COR-L47 (cell line): Measurements from ENCODE around the gene PAEP.

Experiments
- DNase-seq: peaks from one replicate; lab custom pipeline; 2025; lab: John Stamatoyannopoulos, UW

Gene PAEP

DNA sequence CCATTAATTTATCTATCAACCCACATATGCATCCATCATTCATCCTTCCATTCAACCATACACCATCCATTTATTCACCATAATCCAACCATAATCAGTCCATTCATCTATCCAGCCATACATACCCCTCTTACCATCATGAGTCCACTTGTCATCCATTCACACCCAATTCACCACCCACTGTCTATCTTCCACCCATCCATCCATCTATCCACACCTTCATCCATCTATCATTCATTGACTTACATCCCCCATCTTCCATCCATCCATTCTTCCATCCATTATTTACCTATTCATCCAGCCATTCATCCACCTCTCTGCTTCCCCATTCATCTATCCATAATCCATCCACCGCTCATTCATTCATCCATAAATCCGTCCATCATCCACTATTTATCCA lies 17.8 kb downstream of the PAEP start:
- no peak for DNase-seq

DNA sequence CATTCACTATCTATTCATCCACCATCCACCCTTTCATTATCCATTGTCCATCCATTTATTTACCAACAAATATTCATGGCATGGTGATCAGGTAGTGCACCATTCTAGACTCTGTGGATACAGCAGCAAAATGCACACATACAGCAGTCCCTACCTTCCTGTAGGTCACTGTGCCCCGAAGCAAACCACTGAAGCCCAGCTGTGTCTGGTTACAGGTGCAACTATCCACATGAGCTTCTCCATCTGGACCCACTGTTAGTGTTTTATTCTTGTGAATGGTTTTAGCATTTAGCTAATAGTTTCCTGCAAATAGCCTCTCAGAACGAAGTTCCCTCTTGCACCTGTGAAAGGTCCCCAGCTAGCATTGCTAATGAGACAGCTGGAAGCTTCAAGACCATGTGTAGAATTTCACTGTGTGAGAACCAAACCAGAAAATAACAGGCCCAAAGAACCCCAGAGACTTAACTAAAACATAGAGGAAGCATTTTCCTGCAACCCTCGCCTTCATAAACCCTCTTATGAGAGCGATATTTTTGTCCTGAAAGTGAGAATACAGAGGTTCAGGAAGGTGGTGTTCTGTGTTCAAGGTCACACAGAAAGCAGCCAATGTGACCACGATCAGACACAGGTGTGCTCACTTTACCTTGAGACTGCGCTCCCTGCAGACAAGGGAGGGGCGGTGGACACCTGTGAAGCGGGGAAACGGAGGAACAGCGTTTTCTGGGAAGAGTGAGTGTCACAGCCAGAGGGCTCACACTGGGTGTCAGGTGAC lies 18.5 kb downstream of the PAEP start:
- DNase-seq = no peak

DNA sequence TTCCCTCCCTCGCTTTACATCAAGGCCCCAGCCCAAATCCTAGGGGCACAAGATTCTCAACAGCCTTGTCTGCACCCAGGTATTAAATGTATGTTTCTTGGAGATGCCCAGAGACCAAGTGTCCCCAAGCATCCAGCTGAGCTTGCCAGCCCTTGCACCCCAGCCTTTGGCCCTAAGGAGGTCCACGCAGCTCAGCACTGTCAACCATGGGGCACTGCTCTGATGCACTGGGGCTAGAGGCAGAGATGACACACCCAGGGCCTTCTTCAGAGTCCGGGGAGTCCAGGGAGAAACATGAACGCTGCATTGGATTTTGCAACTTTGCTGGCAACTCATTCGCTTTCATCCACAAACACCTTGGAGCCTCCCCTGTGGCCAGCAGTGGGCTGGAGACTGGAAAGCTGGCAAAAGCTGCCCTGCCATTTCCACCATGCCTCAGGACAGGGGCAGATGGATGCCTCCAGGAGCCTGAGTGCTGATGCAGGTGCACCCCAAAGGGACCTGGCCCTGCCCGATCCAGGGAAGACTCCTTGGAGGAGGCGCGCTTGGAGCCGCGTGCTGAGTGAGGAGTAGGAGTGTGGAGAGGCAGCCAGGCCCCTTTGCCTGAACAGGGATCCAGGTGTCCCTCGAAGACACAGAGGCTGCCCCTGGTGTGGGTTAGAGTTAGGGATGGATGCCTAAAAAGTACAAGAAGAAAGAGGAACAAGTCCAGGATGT lies 19.3 kb downstream of the PAEP start:
- no peak for DNase-seq

DNA sequence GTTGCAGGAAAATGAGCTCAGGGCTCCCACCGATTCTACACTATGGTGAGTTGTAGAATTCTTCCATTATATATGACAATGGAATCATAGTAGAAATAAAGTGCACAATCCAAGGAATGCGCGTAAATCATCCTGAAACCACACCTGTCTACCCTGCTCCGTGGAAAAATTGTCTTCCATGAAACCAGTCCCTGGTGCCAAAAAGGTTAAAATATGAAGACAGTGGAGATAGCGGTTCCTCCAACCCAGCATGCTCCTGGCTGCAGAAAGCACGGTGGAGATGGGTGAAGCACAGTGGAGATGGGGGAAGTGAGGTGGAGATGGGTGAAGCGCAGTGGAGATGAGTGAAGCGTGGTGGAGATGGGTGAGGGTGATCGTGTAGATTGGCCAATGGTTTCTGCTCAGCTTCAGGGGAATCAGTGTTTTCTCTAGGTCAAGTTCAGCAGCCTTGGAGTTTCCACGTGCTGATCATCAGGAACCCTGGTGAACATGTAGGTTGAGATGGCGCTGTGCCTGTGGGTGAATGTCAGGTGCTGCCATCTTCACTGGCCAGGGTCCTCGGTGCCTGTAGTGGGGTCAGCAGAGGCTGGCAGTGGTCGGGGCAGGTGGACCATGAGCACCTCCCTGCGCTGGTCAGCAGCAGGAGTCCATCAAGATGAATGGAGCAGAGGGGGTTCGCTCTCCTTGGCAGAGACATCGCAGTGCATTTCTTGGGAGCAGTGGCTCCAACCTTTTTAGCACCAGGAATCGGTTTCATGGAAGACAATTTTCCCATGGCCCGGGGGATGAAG lies 20.3 kb downstream of the PAEP start:
- DNase-seq = no peak

DNA sequence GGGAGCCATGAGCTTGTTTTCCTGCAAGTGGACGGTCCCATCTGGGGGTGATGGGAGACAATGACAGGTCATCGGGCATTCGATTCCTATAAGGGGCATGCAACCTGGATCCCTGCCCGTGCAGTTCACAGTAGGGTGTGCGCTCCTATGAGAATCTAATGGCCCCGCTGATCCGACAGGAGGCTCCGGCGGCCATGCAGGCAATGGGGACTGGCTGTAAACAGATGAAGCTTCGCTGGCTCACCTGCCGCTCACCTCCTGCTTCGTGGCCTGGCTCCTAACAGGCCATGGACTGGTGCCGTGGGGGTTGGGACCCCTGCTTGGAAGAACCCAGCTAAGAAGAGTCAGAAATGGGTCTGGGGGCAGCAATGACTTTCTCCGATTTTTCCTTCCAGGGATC lies 21.0 kb downstream of the PAEP start:
- DNase-seq = no peak

DNA sequence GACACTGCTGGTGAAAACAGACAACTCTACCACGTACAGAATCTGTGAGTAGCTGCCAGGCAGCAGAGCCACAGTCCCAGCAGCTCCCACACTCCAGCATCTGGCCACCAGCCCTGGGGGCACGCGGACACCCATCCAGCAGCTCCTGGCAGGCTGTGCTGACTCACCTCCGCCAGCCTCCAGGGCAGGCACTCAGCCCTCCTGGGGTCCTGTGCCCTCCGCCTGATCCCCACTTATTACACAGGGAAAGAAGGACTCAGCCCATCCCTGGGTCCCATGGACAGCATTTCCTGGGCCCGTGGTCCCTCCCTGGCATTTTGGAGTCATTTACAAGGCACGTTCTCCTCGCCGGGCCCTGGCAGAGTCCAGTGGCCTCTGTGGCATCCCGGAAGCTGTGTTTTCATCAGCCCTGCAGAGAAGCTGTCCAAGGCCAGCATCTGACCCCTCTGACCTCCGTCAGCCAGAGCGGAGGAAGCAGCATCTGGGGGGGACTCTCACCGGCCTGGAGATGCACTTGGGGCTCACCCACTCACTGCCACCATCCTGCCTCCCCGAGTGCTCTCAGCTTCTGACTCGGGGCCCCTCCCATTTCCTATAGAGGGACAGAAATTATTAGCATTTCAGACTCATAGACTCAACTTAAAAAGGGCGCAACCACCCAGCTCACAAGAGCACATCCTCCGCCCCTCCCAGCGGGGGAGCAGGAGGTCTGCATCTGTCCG lies 21.6 kb downstream of the PAEP start:
- DNase-seq = no peak

DNA sequence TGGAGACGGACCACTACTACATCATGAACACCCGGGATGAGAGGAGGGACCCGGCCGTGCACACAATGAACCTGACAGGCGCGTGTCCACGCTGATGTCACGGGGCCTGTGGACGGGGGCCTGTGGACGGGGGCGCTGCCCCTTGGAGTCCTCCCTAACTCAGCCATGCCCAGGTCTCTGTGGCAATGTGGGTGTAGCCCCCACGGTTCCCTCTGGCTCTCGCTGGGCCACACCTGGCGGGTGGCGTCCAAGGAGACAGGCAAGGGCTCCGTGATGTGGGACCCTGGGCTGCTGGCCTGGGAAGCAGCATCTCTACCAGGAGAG lies 22.1 kb downstream of the PAEP start:
- no peak for DNase-seq

DNA sequence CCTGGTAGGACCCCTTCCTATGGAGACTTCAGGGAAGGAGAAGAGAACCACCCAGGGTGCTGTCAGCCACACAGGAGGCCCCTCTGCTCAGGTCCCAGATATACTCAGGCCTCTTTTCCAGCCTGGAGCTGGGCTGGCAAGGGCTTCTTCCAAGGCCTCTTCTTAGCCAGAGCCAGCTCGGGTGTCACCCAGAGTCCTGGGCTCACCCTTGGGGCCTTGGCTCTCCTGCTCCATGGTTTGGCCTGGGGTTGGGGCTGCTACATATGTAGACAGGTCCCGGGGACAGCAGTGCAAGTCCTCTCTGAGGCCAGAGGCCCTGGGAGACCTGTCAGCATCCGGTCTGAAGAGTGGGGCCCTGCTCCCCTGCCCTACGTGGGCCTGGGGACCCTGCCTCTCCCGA lies 22.8 kb downstream of the PAEP start:
- no peak for DNase-seq

DNA sequence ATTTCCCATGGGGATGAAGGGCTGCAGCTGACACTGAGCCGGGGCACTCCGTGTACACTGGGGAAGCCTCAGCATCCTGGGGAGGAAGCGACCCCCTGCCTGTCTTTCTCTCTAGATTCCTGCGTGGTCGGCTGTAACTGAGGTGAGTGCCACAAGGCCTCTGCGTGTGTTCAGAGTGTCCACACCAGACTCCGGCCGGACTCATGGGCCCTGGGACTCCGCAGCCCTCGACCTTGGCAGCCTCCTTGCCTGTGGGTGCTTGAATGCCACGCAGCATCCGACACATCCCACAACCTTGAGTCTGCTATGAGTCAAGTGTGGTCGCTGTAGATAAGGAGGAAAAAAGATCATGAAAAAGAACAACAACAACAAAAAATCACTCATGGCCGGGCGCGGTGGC lies 23.4 kb downstream of the PAEP start:
- no peak for DNase-seq

DNA sequence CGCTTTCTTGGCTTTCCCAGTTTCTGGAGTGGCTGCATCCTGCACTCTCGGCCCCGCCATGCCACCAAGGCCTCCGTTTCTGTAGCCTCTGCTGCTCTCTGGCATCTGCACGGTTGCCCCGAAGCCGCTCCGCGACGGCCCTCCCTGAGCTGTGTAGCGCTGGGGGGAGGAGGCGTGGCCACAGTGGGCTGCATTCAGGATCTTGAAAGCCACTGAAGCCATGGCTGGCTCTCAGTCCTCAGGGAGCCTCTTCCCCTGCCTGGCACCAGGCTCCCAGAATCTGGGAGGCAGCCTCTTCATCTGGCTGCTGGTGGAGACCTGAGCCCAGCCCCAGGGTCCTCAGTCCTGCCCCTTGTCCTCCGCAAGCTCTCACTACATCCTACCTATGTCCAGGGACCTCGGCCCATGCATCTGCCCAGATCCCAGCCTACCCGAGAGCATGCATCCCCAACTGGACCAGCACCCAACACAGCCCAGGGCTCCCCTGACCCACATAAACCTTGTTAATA lies 25.1 kb downstream of the PAEP start:
- DNase-seq = no peak

DNA sequence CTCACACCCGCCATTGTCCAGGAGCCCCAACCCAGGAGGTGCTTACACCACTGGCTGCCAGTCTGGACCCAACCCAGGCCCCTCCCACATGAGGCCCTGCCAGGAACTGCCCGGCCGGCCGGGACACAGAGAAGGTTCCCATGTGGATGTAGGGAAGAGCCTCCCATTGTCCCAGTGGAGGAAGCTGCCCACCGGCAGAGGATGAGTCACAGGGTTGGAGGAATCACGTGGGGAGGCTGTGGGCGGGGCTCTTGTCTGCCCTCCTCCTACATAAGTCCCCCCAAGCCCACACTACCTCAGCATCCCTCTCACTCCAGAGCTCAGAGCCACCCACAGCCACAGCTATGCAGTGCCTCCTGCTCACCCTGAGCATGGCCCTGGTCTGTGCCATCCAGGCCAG lies 26.1 kb downstream of the PAEP start:
- DNase-seq = no peak

DNA sequence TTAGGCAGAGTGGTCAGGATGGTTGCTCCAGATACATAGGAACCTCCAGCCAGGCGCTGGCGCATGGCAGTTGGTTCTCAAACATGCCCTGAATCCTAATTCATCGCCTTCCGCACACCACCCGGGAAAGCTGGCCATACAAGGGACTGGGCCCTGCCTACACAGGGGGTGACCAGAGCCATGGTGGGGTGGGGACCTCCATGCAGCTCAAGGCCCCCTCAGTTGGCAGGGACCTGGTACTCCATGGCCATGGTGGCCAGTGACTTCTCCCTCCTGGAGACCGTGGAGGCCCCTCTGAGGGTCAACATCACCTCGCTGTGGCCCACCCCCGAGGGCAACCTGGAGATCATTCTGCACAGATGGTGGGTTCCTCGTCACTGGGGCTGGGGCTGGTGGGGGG lies 26.8 kb downstream of the PAEP start:
- DNase-seq = no peak

DNA sequence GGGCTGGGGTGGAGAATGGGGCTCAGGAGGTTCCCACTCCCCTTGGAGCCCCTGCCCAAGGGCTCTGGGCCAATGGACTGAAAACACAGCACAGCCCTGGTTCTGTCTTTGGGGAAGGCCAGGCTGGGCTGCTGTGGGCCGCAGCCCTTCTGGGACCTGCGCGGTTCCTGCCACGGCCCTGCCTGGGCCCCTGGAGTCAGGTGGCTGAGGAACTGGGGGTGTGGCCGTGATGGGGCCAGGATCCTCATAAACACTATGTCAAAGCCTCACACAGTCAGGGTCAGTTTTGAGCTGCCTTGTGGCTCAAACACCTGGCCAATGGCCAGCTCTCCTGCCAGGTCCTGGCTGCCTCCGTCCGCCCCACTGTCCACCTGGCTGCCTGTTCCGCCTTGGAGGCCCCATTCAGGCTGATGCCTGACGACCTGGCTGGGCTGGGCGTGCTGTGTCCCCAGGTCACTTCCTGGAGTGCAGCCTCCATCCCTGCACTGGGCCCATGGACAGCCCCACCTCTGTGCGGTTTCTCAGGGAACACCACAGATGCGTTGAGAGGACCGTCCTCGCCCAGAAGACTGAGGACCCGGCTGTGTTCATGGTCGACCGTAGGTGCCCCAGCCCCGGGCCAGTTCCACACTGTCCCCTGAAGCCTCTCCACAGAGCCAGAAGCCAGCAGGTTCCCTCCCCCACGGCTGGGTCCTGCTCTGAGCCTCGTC lies 27.5 kb downstream of the PAEP start:
- DNase-seq = no peak

DNA sequence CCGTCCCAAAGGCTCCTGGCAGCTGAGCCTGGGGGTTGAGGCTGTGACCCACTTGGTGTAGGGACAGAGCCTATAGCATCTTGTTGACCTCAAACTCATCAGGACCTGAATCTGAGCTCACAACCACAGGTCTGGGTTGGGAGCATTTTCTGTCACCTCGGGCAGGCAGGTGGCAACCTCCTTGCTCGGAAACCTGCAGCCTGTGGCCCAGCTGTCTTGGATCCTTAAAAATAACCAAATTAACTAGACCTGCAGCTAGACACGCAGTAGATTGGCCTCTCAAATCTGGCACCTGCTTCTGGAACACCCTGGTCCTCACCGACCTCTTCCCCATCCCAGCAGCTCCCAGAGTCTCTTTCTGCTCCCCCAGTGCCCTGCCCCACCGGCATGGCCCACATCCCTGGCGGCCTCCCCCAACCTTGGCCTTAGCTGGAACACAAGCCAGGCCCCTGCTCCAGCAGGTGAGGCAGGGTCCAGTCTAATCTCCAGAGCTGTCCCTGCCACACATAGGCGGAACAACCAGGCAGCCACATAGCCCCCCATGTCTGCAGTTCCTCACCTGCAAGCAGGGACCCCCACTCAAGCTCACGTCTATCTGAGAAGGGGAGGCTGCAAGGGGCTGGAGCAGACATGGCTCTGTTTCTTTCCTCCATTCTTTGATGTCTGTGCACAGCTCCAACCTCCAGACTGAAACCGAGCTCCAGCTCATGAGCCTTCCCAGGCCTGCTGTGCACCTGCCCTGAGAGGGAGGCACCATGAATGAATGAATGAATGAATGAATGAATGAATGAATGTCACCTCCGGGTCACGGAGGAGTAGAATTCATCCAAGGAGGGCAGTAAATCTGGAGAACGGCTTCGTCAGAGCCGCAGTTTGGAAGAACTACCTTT lies 28.3 kb downstream of the PAEP start:
- no peak for DNase-seq

DNA sequence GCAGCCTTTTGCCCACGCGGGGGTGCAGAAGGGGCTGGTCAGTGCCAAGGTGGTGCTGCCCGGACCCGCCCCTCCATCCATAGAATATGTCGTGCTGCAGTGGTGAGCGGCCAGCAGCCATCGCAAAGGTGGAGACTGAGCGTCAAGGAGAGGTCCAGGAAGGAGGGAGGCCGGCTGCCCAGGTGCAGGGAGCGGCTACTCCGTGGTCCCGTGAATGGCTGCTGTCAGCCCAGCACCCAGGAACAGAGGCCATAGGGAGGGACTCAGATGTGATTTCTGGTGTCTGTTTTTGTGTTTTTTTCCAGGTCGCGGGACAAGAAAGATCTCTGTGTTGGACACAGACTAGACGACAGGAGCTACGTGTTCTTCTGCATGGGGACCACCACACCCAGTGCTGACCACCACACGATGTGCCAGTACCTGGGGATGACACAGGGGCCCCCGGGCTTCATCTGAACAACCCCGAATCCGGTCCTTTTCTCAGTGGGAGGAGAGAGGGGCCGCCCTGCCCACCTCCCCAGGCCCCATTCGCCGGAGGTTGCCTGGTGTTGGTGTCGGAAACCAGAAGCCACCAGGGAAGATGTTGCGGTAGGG lies 29.0 kb downstream of the PAEP start:
- DNase-seq = no peak

DNA sequence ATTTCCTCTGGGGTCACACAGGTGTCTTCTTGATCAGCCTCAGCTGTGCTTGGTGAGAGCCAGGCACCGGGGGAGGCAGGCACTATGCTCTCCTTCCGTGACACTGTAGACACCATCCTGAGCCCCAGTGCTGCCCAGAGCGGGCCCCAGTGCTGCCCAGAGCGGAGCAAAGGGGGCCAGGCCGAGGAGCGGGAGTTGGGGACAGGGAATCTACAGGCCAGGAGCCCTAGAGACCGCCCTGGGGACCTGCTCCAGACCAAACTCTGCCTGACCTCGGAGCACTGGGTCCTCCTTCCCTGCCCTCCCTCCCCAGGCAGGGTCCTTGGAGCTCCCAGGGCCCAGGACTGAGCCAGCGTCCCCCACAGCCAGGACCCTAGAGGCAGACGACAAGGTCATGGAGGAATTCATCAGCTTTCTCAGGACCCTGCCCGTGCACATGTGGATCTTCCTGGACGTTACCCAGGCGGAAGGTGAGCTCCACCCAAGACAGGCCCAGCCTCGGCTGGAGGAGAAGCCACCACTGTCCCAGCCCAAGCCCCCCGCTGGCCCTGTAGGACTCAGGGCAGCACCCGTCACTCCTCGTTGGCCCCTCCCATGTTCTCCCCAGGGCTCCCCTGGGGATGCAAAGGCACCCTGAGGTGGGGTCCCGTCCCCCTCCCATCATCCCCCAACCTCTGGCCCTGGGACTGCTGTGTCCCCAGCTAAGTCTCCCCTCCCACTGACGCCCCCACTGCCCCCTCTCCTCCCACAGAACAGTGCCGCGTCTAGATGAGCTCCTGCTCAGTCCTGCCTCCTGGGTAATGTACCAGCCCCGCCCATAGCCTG lies 30.2 kb downstream of the PAEP start:
- DNase-seq = no peak

DNA sequence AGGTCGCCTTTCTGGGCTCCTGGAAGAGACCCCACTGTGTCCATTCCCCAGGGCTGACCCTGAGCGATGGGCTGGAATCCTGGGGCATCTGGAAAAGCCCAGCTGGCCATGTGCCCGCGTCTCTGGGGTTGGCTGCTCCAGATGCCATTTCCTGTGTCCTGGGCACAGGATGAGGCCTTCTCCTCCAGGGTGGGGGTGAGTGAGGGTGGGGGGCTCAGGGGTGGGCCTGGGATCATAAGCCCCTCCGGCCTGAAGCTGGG lies 30.7 kb downstream of the PAEP start:
- no peak for DNase-seq

DNA sequence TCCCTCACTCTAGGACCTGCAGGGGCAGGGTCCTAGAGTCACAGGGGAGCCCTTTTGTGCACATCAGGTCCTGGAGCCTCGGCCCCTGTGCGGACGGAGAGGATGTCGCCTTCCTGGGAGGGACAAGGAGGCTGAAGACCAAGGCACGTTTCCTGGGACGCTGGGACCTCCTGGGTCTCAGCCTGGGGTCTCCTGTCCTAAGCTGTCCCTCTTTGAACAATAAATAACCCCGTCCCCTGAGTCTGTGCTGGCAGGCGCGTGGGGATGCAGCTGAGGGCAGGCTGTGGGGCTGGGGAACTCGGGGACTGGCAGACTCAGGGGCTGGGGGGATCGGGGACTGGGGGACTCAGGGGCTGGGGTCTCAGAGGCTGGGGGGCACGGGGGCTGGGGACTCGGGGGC lies 31.1 kb downstream of the PAEP start:
- no peak for DNase-seq

DNA sequence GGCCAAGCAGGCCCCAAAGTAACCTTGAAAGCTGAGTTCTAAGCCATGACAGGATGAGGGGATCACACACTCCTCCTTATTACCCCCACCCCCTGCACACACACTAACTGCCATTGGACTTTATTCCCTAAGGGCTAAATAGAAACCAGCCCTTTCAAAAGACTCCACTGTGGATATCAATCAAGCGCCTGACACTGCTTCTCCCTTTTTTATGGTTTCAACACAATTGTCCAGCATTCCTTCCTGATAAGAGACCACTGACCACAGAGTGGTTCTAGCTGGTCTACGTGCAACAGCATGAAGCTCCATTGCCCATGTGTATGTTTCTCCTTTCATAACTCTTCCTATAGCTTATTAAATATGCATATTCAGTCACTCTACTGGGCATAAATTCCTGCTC lies 34.7 kb downstream of the PAEP start:
- DNase-seq = no peak
